Keratinocyte (primary cell): ENCODE data around the gene CBL. TPM values are rescaled to one million over a fixed set of nuclear protein-coding genes. Genes with fewer than 3 reads are reported as not detected.
"Not testable (repeated sequence)": the region's sequence is repeated elsewhere in the genome, so short reads cannot be mapped to it uniquely, and the experiment has no call there.

ENCODE experiments used
- DNase-seq: peaks from one replicate; pipeline ENCODE4 v3.0.0-alpha.2; 2011; ENCODE audit warnings: low read depth, missing footprints, low spot score
- FAIRE-seq: peaks from 2 replicates; lab custom pipeline; 2011; peaks lifted over from hg19 to GRCh38; lab: Jason Lieb, UNC
- H2AFZ ChIP-seq: 2 replicates; pipeline ENCODE4 v1.6.0; 2012; ENCODE audit warnings: low read length, control low read depth, inconsistent platforms; ENCODE audit not compliant: control insufficient read depth
- H3K27ac ChIP-seq: 2 replicates; pipeline ENCODE4 v1.5.1; 2011; ENCODE audit warnings: low read length; ENCODE audit not compliant: control insufficient read depth, insufficient read depth
- H3K27me3 ChIP-seq: 3 replicates; pipeline ENCODE4 v1.6.0; 2011; ENCODE audit warnings: low read length; ENCODE audit not compliant: control insufficient read depth, insufficient read depth; ENCODE audit errors: extremely low read depth
- H3K36me3 ChIP-seq, 2 experiments: 2 replicates in 1 of 2; 3 replicates in 1 of 2; pipeline ENCODE4 v1.5.1; 2011; ENCODE audit warnings: low read length in 2 of 2, mild to moderate bottlenecking in 1 of 2; ENCODE audit not compliant: control insufficient read depth in 2 of 2, insufficient read depth in 2 of 2; ENCODE audit errors: extremely low read depth in 1 of 2
- H3K4me1 ChIP-seq: 3 replicates; pipeline ENCODE4 v1.5.1; 2011; ENCODE audit warnings: low read length; ENCODE audit not compliant: control insufficient read depth, insufficient read depth; ENCODE audit errors: extremely low read depth
- H3K4me2 ChIP-seq: 3 replicates; pipeline ENCODE4 v1.6.0; 2011; ENCODE audit warnings: low read depth, low read length; ENCODE audit not compliant: control insufficient read depth, insufficient read depth; ENCODE audit errors: extremely low read depth
- H3K4me3 ChIP-seq, 3 experiments: fragments of 200-600 bp in 1 of 3; sonication (generic) in 1 of 3; 2 replicates in 2 of 3; 3 replicates in 1 of 3; pipeline ENCODE4 v1.5.1; 2011 to 2016; ENCODE audit warnings: low read length in 3 of 3, mild to moderate bottlenecking in 3 of 3, control low read depth in 2 of 3, inconsistent platforms in 1 of 3, low read depth in 1 of 3, mixed read lengths in 1 of 3, mixed run types in 1 of 3, moderate library complexity in 1 of 3; ENCODE audit not compliant: control insufficient read depth in 2 of 3, insufficient read depth in 2 of 3; ENCODE audit errors: extremely low read depth in 1 of 3
- H3K79me2 ChIP-seq: 2 replicates; pipeline ENCODE4 v1.6.0; 2012; ENCODE audit warnings: low read length; ENCODE audit not compliant: control insufficient read depth, insufficient read depth
- H3K9ac ChIP-seq: 3 replicates; pipeline ENCODE4 v1.6.0; 2011; ENCODE audit warnings: low read length; ENCODE audit not compliant: control insufficient read depth, insufficient read depth; ENCODE audit errors: extremely low read depth
- H3K9me1 ChIP-seq: 3 replicates; pipeline ENCODE4 v1.6.0; 2011; ENCODE audit warnings: low read length; ENCODE audit not compliant: control insufficient read depth, insufficient read depth; ENCODE audit errors: extremely low read depth
- H3K9me3 ChIP-seq: 2 replicates; pipeline ENCODE4 v1.5.1; 2012; ENCODE audit warnings: low read depth, low read length; ENCODE audit not compliant: control insufficient read depth
- H4K20me1 ChIP-seq: 3 replicates; pipeline ENCODE4 v1.6.0; 2011; ENCODE audit warnings: low read length; ENCODE audit not compliant: control insufficient read depth, insufficient read depth; ENCODE audit errors: extremely low read depth
- CTCF ChIP-seq, 3 experiments: IDR thresholded peaks in 1 of 3; conservative IDR thresholded peaks in 1 of 3; optimal IDR thresholded peaks in 1 of 3; 2 replicates in 2 of 3; 3 replicates in 1 of 3; pipeline versions ENCODE3 to v1.5.1; 2011; ENCODE audit warnings: low read length in 3 of 3, mild to moderate bottlenecking in 3 of 3, moderate library complexity in 2 of 3, control low read depth in 1 of 3, inconsistent platforms in 1 of 3; ENCODE audit not compliant: insufficient read depth in 2 of 3; ENCODE audit errors: extremely low read depth in 1 of 3
- EZH2 ChIP-seq: IDR thresholded peaks from one replicate; pipeline ENCODE4 v1.6.1; 2012; ENCODE audit warnings: inconsistent platforms, mild to moderate bottlenecking, low read length, moderate library complexity
- dilution Hi-C: fragments of 300-500 bp; cut with MboI; formaldehyde crosslinking; loops from one replicate; pipeline ENCODE4 v1.7.0; 2020; ENCODE audit warnings: low sequenced_read_pairs; ENCODE audit not compliant: extremely low pct_ligation_motif_present
- polyA plus RNA-seq, 5 experiments: library from polyadenylated mRNA; depleted of rRNA in 3 of 5; stranded (reverse) in 3 of 5; stranded (forward) in 1 of 5; unstranded in 1 of 5; fragments of >200 nt; gene quantifications; 1 replicate in 1 of 5; 2 replicates in 3 of 5; 3 replicates in 1 of 5; pipeline versions ENCODE4 v1.2.1 to v1.2.3, GENCODE V29; 2011 to 2012; ENCODE audit warnings: missing spikeins in 2 of 5, low read depth in 1 of 5, low replicate concordance in 1 of 5

Gene CBL
- polyA plus RNA-seq, 1 donor (not counting 4 experiments of a cell fraction or from before 2014, with no cell fraction given) = 14.1 TPM

DNA sequence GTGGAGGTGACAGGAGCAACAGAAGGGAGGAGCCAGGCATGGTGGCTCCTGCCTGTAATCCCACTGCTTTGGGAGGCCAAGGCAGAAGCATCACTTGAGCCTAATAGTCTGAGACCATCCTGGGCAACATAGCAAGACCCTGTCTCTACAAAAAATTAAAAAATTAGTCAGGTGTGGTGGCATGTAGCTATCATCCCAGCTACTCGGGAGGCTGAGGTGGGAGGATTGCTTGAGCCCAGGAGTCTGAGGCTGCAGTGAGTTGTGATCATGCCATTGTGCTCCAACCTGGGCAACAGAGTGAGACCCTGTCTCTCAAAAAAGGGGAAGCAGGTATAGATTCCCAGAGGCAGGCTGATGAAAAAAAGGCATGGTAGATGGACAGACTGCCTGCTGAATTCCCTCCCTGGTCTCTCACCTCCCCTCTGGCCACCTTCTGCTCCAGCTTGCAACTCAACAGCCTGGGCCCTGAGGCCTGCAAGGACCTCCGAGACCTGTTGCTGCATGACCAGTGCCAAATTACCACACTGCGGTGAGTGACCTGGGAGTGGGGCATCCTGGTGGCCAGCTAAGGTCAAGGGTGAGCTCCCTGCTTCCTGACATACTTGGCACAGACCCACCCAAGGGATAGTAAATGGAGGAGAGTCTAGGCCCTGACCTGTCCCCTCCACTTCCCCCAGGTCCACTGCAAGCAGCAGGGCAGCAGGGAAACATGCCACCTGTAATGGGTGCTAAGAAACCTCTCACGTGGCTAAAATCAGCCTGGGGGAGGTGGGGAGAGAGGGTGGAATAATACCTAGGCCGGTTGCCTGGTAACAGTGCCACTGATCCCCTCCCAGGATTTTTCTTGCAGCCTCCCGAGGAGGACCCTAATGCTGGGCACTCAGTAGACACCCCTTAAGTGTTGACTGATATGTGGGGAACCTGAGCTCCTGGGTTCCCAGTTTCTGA, 25.1 kb upstream of the CBL start:
- no peak for FAIRE-seq

DNA sequence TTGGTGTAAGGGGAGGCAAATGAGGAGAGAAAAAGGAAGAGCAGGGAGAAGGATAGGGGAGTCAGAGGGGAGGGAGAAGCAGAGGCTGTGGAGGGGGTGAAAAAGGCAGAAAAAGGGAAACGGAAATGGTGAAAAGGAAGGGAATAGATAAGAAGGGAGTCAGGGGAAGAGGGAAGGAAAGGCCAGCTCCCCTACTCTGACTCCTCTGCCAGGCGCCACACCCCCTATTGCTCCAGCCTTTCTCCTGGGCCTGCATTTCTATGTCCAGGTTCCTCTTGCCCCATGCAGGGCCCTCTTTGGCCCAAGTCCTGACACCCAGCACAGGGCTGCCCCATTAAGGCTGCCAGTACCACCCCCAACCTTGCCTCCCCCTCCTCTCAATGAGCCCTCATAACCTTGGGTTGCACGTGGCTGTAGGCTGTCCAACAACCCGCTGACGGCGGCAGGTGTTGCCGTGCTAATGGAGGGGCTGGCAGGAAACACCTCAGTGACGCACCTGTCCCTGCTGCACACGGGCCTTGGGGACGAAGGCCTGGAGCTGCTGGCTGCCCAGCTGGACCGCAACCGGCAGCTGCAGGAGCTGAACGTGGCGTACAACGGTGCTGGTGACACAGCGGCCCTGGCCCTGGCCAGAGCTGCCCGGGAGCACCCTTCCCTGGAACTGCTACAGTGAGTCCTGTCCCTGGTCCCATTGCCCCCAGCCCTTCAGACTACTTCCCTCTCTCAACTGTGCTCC, 24.3 kb upstream of the CBL start:
- H3K4me1 ChIP-seq = peaks cover 5% of the 10 kb centered on the region
- dilution Hi-C loops = no loop called here
- H2AFZ ChIP-seq = no peak overlapping the region
- H3K9ac ChIP-seq = no peak overlapping the region
- H4K20me1 ChIP-seq = no peaks in the 10 kb centered on the region
- H3K27me3 ChIP-seq = peaks cover 6% of the 10 kb centered on the region
- no peaks in the 10 kb centered on the region for H3K79me2 ChIP-seq
- no peak overlapping the region for H3K4me2 ChIP-seq
- no peaks in the 10 kb centered on the region for H3K9me1 ChIP-seq
- no peak for TF ChIP-seq EZH2
- no peak for TF ChIP-seq CTCF (optimal IDR thresholded peaks at IDR 0.05 in 1 of 3, IDR thresholded peaks at IDR 0.05 in 1 of 3, conservative IDR thresholded peaks at IDR 0.05 in 1 of 3; ENCODE audit: extremely low read depth in 1 of 3, insufficient read depth in 2 of 3, low read length in 3 of 3)
- peaks cover 0 to 5% of the 10 kb centered on the region in 2 experiments for H3K36me3 ChIP-seq
- no peak for FAIRE-seq
- H3K9me3 ChIP-seq = no peaks in the 10 kb centered on the region
- H3K27ac ChIP-seq = no peak overlapping the region
- no peak for DNase-seq
- no peak overlapping the region for H3K4me3 ChIP-seq

More for the DNA sequence above, 25.1 kb upstream of the CBL start:
- no peaks in the 10 kb centered on the region for H4K20me1 ChIP-seq
- no peak for TF ChIP-seq CTCF (optimal IDR thresholded peaks at IDR 0.05 in 1 of 3, IDR thresholded peaks at IDR 0.05 in 1 of 3, conservative IDR thresholded peaks at IDR 0.05 in 1 of 3; ENCODE audit: extremely low read depth in 1 of 3, insufficient read depth in 2 of 3, low read length in 3 of 3)
- TF ChIP-seq EZH2 = no peak
- H3K9me3 ChIP-seq = no peaks in the 10 kb centered on the region
- no peak overlapping the region for H2AFZ ChIP-seq
- no peak overlapping the region for H3K4me3 ChIP-seq
- H3K4me2 ChIP-seq = no peak overlapping the region
- DNase-seq = no peak
- no peak overlapping the region for H3K9ac ChIP-seq
- H3K9me1 ChIP-seq = no peaks in the 10 kb centered on the region
- H3K4me1 ChIP-seq = peaks cover 5% of the 10 kb centered on the region
- peaks cover 2% of the 10 kb centered on the region for H3K27me3 ChIP-seq
- peaks cover 0 to 5% of the 10 kb centered on the region in 2 experiments for H3K36me3 ChIP-seq
- H3K79me2 ChIP-seq = no peaks in the 10 kb centered on the region
- no peak overlapping the region for H3K27ac ChIP-seq
- dilution Hi-C loops = no loop called here

DNA sequence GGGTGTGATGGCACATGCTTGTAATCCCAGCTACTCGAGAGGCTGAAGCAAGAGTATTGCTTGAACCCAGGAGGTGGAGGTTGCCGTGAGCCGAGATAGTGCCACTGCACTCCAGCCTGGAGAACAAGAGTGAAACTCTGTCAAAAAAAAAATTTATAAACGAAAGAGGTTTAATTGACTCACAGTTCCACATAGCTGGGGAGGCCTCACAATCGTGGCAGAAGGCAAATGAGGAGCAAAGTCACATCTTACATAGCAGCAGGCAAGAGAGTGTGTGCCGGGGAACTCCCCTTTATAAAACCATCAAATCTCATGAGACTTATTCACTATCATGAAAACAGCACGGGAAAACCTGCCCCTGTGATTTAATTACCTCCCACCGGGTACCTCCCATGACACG, 21.7 kb upstream of the CBL start:
- H3K27me3 ChIP-seq = peaks cover 14% of the 10 kb centered on the region
- not testable (repeated sequence) for DNase-seq

More for the DNA sequence above, 21.7 kb upstream of the CBL start:
- H2AFZ ChIP-seq, H3K4me3 ChIP-seq, H3K9me1 ChIP-seq, dilution Hi-C loops, FAIRE-seq, H3K4me1 ChIP-seq, H3K79me2 ChIP-seq, H3K27ac ChIP-seq, H4K20me1 ChIP-seq, H3K9me3 ChIP-seq, H3K9ac ChIP-seq, H3K36me3 ChIP-seq, H3K4me2 ChIP-seq: not testable (repeated sequence)
